ENCODE data around the gene FEM1B.

The FEM1B gene

DNA sequence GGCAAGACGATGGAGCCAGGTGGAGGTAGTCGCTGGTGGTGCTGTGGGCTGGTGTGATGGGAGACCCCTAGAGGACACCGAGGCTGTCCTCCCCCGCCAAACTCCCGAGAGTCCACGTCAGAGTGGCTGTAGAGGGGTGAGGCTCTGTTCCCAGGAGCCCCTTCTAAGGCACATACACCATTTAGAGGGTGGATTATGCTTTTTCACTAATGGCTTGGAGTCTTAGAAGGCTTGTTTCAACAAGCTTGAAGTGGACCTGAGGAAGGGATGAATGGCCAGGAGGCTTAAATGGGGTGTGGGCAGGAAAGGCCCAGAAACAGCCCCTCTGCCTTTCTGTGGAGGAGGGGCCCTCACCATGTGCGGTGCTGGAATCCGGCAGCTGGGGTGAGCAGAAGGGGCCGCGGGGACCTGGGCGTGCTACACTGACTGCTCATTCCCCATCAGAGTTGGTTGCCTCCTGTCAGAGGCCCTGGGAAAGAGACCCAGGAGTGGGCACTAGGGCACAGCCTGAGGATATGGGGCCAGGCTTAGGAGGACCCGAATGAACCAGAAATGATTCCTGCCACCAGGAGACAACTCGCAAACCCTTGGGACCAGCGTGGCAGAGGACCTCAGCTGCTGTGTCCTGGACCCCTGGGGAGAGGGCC is 66.2 kb downstream of the FEM1B start:
- Histone ChIP-seq H3K36me3 (ENCODE audit: control insufficient read depth in 2 of 2, insufficient read depth in 2 of 2, low read length in 2 of 2) (no peaks in the 10 kb centered on the region), H3K27me3 (ENCODE audit: control insufficient read depth in 2 of 2, insufficient read depth in 2 of 2, low read length in 2 of 2) (no peaks in the 10 kb centered on the region), H3K9me3 (ENCODE audit: control insufficient read depth in 2 of 2, low read length in 2 of 2) (no peaks in the 10 kb centered on the region), H3K9ac (ENCODE audit: low read depth in 1 of 2, low read length in 2 of 2) (no peak overlapping the region), H3K4me1 (ENCODE audit: control insufficient read depth in 2 of 2, insufficient read depth in 2 of 2, low read length in 2 of 2) (no peaks in the 10 kb centered on the region), H3K4me3 (ENCODE audit: low read length in 2 of 2) (no peak overlapping the region), H3K27ac (ENCODE audit: low read depth in 2 of 2, low read length in 2 of 2) (no peak overlapping the region)

DNA sequence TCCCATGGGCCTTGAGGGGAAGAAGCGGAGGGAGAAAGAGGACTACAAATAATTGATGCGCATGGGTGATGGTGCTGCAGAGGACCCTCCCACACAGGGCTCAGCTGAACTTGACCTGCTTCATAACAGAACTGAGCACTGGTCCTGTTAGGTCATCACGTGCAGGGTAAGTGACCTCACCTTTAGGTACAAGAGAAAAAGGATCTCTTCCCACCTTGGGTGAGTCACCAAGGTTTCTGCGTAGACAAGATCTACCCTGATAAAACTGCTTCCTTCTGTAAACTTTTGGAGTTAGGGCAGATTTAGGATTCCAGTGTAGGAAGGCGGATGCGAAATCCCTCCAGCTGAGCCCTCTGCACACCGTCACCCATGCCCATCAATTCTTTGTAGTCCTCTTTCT is 67.1 kb downstream of the FEM1B start:
- Histone ChIP-seq H3K9ac (ENCODE audit: low read depth in 1 of 2, low read length in 2 of 2) (no peak overlapping the region), H3K36me3 (ENCODE audit: control insufficient read depth in 2 of 2, insufficient read depth in 2 of 2, low read length in 2 of 2) (no peaks in the 10 kb centered on the region), H3K4me3 (ENCODE audit: low read length in 2 of 2) (no peak overlapping the region), H3K9me3 (ENCODE audit: control insufficient read depth in 2 of 2, low read length in 2 of 2) (no peaks in the 10 kb centered on the region), H3K27ac (ENCODE audit: low read depth in 2 of 2, low read length in 2 of 2) (no peak overlapping the region), H3K4me1 (ENCODE audit: control insufficient read depth in 2 of 2, insufficient read depth in 2 of 2, low read length in 2 of 2) (no peaks in the 10 kb centered on the region), H3K27me3 (ENCODE audit: control insufficient read depth in 2 of 2, insufficient read depth in 2 of 2, low read length in 2 of 2) (no peaks in the 10 kb centered on the region)

All from mucosa of rectum (tissue), 2 donors.